Loucy (cell line): ENCODE measurements around the gene KIF7.
A peak's percentile ranks its signal among the peaks of the same experiment; 100 is the strongest.

Source experiments
- H2AFZ ChIP-seq: fragments of 200-600 bp; sonication (generic); 2 replicates; pipeline ENCODE4 v1.6.0; 2016; ENCODE audit warnings: antibody characterized with exemption, mild to moderate bottlenecking, low read length, moderate library complexity
- H3F3A ChIP-seq: fragments of 200-600 bp; 2 replicates; pipeline ENCODE4 v1.6.0; 2016; ENCODE audit warnings: antibody characterized with exemption, low read depth, mild to moderate bottlenecking
- H3K27me3 ChIP-seq: fragments of 200-600 bp; sonication (generic); 2 replicates; pipeline ENCODE4 v1.6.1; 2014; ENCODE audit warnings: low read length, mild to moderate bottlenecking; ENCODE audit not compliant: insufficient read depth, poor library complexity, severe bottlenecking
- H3K36me3 ChIP-seq: fragments of 200-600 bp; sonication (generic); 2 replicates; pipeline ENCODE4 v1.6.1; 2016; ENCODE audit warnings: low read length; ENCODE audit not compliant: insufficient read depth
- H3K4me1 ChIP-seq: fragments of 200-600 bp; sonication (generic); 2 replicates; pipeline ENCODE4 v1.5.1; 2014; ENCODE audit warnings: low read length, mild to moderate bottlenecking; ENCODE audit not compliant: insufficient read depth, poor library complexity, severe bottlenecking
- H3K4me2 ChIP-seq: fragments of 200-600 bp; sonication (generic); 2 replicates; pipeline ENCODE4 v1.6.0; 2014; ENCODE audit warnings: antibody characterized with exemption, low read length, low read depth, mild to moderate bottlenecking; ENCODE audit not compliant: poor library complexity, severe bottlenecking
- H3K4me3 ChIP-seq: fragments of 200-600 bp; sonication (generic); 2 replicates; pipeline ENCODE4 v1.5.1; 2014; ENCODE audit warnings: low read length, mild to moderate bottlenecking, mixed read lengths; ENCODE audit not compliant: poor library complexity, severe bottlenecking
- H3K79me2 ChIP-seq: fragments of 200-600 bp; sonication (generic); 2 replicates; pipeline ENCODE4 v1.6.1; 2014; ENCODE audit warnings: low read length; ENCODE audit not compliant: insufficient read depth
- H3K9ac ChIP-seq: fragments of 200-600 bp; sonication (generic); 2 replicates; pipeline ENCODE4 v1.6.0; 2014; ENCODE audit warnings: mild to moderate bottlenecking, low read depth, low read length, moderate library complexity; ENCODE audit not compliant: poor library complexity, severe bottlenecking
- H3K9me2 ChIP-seq: fragments of 200-600 bp; sonication (generic); replicated peaks from 2 replicates; pipeline ENCODE4 v1.6.1; 2016; ENCODE audit warnings: low read depth, low read length, mixed read lengths
- H3K9me3 ChIP-seq: fragments of 200-600 bp; sonication (generic); 2 replicates; pipeline ENCODE4 v1.6.1; 2014; ENCODE audit warnings: mild to moderate bottlenecking, antibody characterized with exemption, low read length, low read depth; ENCODE audit not compliant: insufficient read depth
- H4K20me1 ChIP-seq: fragments of 200-600 bp; sonication (generic); 2 replicates; pipeline ENCODE4 v1.6.0; 2014; ENCODE audit warnings: antibody characterized with exemption, low read length, mild to moderate bottlenecking; ENCODE audit not compliant: insufficient read depth, poor library complexity, severe bottlenecking
- EZH2phosphoT487 ChIP-seq: fragments of 200-600 bp; IDR thresholded peaks from 2 replicates; pipeline ENCODE4 v1.6.1; 2018; ENCODE audit warnings: antibody characterized with exemption, mild to moderate bottlenecking, moderate library complexity, borderline replicate concordance
- TF ChIP-seq, protein P1 (sequence below): fragments of 200-600 bp; sonication (generic); conservative IDR thresholded peaks from 2 replicates; pipeline ENCODE4 v1.5.1; 2014; ENCODE audit warnings: mild to moderate bottlenecking, antibody characterized with exemption, low read length

The KIF7 gene

DNA sequence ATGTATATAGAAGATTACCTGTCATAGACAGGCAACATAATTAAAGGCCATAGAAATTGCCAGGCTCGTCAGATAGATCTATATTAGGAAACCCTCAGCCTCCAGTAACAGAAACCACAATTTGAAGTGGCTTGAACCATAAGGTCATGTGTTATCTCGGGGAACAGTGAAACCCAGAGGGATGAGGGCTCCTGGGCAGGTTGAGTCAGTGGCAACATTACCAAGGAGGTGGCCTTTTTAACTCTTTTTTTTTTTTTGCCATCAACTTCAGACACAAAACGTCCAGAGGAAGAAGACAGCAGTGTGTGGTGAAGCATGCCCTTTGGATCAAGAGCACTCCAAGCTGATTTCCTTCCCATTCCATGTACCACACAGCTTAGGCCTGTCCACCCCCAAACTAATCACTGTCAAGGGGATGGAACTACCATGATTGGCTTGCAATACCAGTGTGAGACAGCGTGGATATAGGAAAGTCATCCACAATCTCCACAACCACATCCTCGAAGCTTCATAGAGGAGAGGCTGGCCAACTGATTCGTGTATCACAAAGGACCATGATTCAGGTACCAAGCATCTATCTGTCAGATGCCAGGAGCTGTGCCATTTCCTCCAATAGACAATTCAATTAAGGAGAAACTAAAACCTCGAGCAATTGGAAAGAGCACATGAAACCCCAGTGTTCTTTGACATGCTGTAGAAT, 999 bp upstream of the KIF7 start:
- no peaks in the 10 kb centered on the region for H3K79me2 ChIP-seq
- H3K36me3 ChIP-seq, result no peaks in the 10 kb centered on the region
- no peaks in the 10 kb centered on the region for H3K27me3 ChIP-seq
- no peaks in the 10 kb centered on the region for H3K9me2 ChIP-seq
- TF ChIP-seq, protein P1, sequence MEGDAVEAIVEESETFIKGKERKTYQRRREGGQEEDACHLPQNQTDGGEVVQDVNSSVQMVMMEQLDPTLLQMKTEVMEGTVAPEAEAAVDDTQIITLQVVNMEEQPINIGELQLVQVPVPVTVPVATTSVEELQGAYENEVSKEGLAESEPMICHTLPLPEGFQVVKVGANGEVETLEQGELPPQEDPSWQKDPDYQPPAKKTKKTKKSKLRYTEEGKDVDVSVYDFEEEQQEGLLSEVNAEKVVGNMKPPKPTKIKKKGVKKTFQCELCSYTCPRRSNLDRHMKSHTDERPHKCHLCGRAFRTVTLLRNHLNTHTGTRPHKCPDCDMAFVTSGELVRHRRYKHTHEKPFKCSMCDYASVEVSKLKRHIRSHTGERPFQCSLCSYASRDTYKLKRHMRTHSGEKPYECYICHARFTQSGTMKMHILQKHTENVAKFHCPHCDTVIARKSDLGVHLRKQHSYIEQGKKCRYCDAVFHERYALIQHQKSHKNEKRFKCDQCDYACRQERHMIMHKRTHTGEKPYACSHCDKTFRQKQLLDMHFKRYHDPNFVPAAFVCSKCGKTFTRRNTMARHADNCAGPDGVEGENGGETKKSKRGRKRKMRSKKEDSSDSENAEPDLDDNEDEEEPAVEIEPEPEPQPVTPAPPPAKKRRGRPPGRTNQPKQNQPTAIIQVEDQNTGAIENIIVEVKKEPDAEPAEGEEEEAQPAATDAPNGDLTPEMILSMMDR, result no peak
- no peak for TF ChIP-seq EZH2phosphoT487
- peaks cover 15% of the 10 kb centered on the region for H3K4me1 ChIP-seq
- no peaks in the 10 kb centered on the region for H4K20me1 ChIP-seq
- H3F3A ChIP-seq, result peaks cover 5% of the 10 kb centered on the region; the same call in 1 of the 2 replicates
- H3K4me2 ChIP-seq, result peak overlapping the region; percentile 99
- no peaks in the 10 kb centered on the region for H3K9me3 ChIP-seq
- no peak overlapping the region for H3K9ac ChIP-seq
- peak overlapping the region; percentile 85 for H3K4me3 ChIP-seq
- H2AFZ ChIP-seq, result no peak overlapping the region

DNA sequence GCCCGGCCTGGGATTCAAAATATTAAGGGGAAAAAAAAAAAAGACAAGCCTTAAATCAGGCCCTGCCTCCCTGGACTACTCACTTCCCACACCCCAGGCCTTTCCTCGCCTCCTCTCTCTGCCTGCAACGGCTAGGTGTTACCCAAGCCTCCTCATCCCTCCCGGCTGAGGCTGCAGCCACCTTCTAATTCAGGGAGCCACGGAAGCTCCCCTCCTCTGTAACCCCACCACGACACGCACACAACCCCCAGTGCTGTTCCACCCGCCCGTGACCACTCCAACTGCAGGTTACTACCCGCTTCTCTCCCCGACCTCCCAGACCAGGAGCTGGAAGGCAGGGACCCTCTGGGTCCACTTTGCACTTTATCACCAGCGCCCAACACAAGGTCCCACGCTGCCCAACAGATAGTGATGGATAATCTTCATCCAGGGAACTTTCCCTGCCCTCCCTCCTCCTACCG, 936 bp downstream of the KIF7 start:
- Histone ChIP-seq H3K4me3 (peak overlapping the region; percentile 85), H3K9me2 (no peaks in the 10 kb centered on the region), H3K9ac (peak overlapping the region; percentile 60), H4K20me1 (no peaks in the 10 kb centered on the region), H3K9me3 (no peaks in the 10 kb centered on the region), H3K4me1 (peaks cover 15% of the 10 kb centered on the region), H3K36me3 (no peaks in the 10 kb centered on the region), H3K27me3 (no peaks in the 10 kb centered on the region), H3K79me2 (no peaks in the 10 kb centered on the region), H3F3A (peaks cover 5% of the 10 kb centered on the region; the same call in 1 of the 2 replicates), H2AFZ (peak overlapping the region; percentile 89), H3K4me2 (peak overlapping the region; percentile 99)
- no peak for TF ChIP-seq EZH2phosphoT487
- TF ChIP-seq, protein P1, result no peak

DNA sequence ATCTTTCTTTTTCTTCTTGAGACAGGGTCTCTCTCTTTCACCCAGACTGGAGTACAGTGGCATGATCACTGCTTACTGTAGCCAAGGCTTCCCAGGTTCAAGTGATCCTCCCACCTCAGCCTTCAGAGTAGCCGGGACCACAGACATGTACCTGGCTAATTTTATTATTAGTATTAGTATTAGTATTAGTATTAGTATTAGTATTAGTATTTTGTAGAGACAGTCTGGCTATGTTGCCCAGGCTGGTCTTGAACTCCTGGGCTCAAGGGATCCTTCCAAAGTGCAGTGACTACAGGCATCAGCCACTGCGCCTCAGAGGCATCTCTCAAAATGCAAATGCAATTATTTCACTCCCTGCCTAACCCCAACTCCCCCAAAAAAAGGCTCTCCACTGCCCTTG, 1.7 kb downstream of the KIF7 start:
- H2AFZ ChIP-seq, result no peak overlapping the region
- H3K9ac ChIP-seq, result no peak overlapping the region
- no peaks in the 10 kb centered on the region for H4K20me1 ChIP-seq
- no peak for TF ChIP-seq EZH2phosphoT487
- TF ChIP-seq, protein P1, result no peak
- no peaks in the 10 kb centered on the region for H3K9me2 ChIP-seq
- H3K9me3 ChIP-seq, result no peaks in the 10 kb centered on the region
- peaks cover 15% of the 10 kb centered on the region for H3K4me1 ChIP-seq
- no peak overlapping the region for H3K4me2 ChIP-seq
- H3K36me3 ChIP-seq, result no peaks in the 10 kb centered on the region
- no peaks in the 10 kb centered on the region for H3K27me3 ChIP-seq
- H3F3A ChIP-seq, result peaks cover 5% of the 10 kb centered on the region; the same call in 1 of the 2 replicates
- H3K4me3 ChIP-seq, result no peak overlapping the region
- H3K79me2 ChIP-seq, result no peaks in the 10 kb centered on the region
